A673 (cell line): ENCODE results near the gene CPSF4. TPM values are rescaled to one million over a fixed set of nuclear protein-coding genes. Genes with fewer than 3 reads are reported as not detected.

Experiments
- BruUV-seq: library from RNA; stranded (reverse); fragments of 400-500 nt; replicated peaks from 2 replicates; lab custom pipeline; 2021; lab: Mats Ljungman, UMichigan
- CTCF ChIA-PET: fragments of 300-600 bp; sonication (Branson Sonifier 250); formaldehyde crosslinking; loops from one replicate; lab custom pipeline; 2022; ENCODE audit warnings: antibody characterized with exemption; lab: Charles Lee
- POLR2A ChIA-PET: fragments of 300-600 bp; sonication (Branson Sonifier 250); formaldehyde crosslinking; loops from one replicate; lab custom pipeline; 2022; ENCODE audit warnings: antibody characterized with exemption; ENCODE audit not compliant: low non-redundant PET; lab: Charles Lee
- DNase-seq: peaks from one replicate; pipeline ENCODE4 v3.0.0-alpha.2; 2015; ENCODE audit warnings: low spot score
- H3K27ac ChIP-seq: fragments of 200-600 bp; sonication (generic); 2 replicates; pipeline ENCODE4 v1.5.1; 2016; ENCODE audit warnings: mixed run types, low read depth, mild to moderate bottlenecking, mixed read lengths, antibody characterized with exemption, low read length; ENCODE audit not compliant: poor library complexity, severe bottlenecking
- H3K27me3 ChIP-seq: fragments of 200-600 bp; sonication (generic); replicated peaks from 2 replicates; pipeline ENCODE4 v1.6.1; 2017; ENCODE audit warnings: mixed run types, low read depth, mild to moderate bottlenecking, mixed read lengths, antibody characterized with exemption, low read length; ENCODE audit not compliant: insufficient read depth, poor library complexity
- H3K36me3 ChIP-seq: fragments of 200-600 bp; sonication (generic); 2 replicates; pipeline ENCODE4 v1.6.1; 2016; ENCODE audit warnings: mixed run types, mild to moderate bottlenecking, mixed read lengths, antibody characterized with exemption, low read length; ENCODE audit not compliant: insufficient read depth, poor library complexity, severe bottlenecking
- H3K4me1 ChIP-seq: fragments of 200-600 bp; sonication (generic); 2 replicates; pipeline ENCODE4 v1.6.1; 2017; ENCODE audit warnings: mixed run types, mild to moderate bottlenecking, mixed read lengths, antibody characterized with exemption, low read length; ENCODE audit not compliant: insufficient read depth, poor library complexity, severe bottlenecking
- H3K4me3 ChIP-seq: fragments of 200-600 bp; sonication (generic); 2 replicates; pipeline ENCODE4 v1.5.1; 2016; ENCODE audit warnings: low read depth, mixed run types, mild to moderate bottlenecking, mixed read lengths, low read length; ENCODE audit not compliant: poor library complexity, severe bottlenecking
- H3K9me3 ChIP-seq: fragments of 200-600 bp; sonication (generic); 2 replicates; pipeline ENCODE4 v1.6.1; 2016; ENCODE audit warnings: mixed run types, low read depth, mild to moderate bottlenecking, mixed read lengths, antibody characterized with exemption, low read length; ENCODE audit not compliant: poor library complexity, severe bottlenecking
- CTCF ChIP-seq: fragments of 300-800, 200-600 bp; sonication (generic); conservative IDR thresholded peaks from 2 replicates; pipeline ENCODE4 v1.5.1; 2017; ENCODE audit warnings: low read depth, mild to moderate bottlenecking, antibody characterized with exemption, low read length, moderate library complexity, mixed read lengths
- EZH2 ChIP-seq: fragments of 200-600 bp; sonication (generic); IDR thresholded peaks from 2 replicates; pipeline ENCODE4 v1.6.1; 2017; ENCODE audit warnings: borderline replicate concordance, low read depth, mild to moderate bottlenecking, mixed read lengths, antibody characterized with exemption, low read length; ENCODE audit not compliant: poor library complexity, severe bottlenecking
- intact Hi-C: fragments of 100-400 bp; cut with micrococcal nuclease; formaldehyde crosslinking; loops from one replicate; pipeline ENCODE4 v1.10.0; 2022; ENCODE audit not compliant: unreplicated experiment
- total RNA-seq: library from RNA; stranded (reverse); gene quantifications from 2 replicates; pipeline ENCODE4 v1.2.3, GENCODE V29; 2021

Gene CPSF4
- total RNA-seq, 1 experiment from 2014 or later, result 75.3 TPM

GRCh38 chr7:99457050-99457649 lies 18.4 kb downstream of the CPSF4 start:
- no TSS peak for BruUV-seq
- intact Hi-C loops, result no loop called here
- peaks cover 79% of the 10 kb centered on the region for H3K36me3 ChIP-seq

GRCh38 chr7:99457650-99458493 lies 19.1 kb downstream of the CPSF4 start:
- ChIA-PET CTCF (no interaction called here), POLR2A (no interaction called here)
- no peaks in the 10 kb centered on the region for H3K27me3 ChIP-seq
- BruUV-seq, result no TSS peak
- no peaks in the 10 kb centered on the region for H3K9me3 ChIP-seq
- no peak overlapping the region for H3K4me3 ChIP-seq
- no peak for DNase-seq
- no peak overlapping the region for H3K27ac ChIP-seq
- H3K36me3 ChIP-seq, result peaks cover 74% of the 10 kb centered on the region
- intact Hi-C loops, result no loop called here
- TF ChIP-seq CTCF, result no peak
- TF ChIP-seq EZH2, result no peak
- H3K4me1 ChIP-seq, result no peaks in the 10 kb centered on the region

More at GRCh38 chr7:99457050-99457649, 18.4 kb downstream of the CPSF4 start:
- no peak for DNase-seq
- Histone ChIP-seq H3K4me1 (no peaks in the 10 kb centered on the region), H3K27me3 (no peaks in the 10 kb centered on the region), H3K4me3 (no peak overlapping the region), H3K27ac (no peak overlapping the region), H3K9me3 (no peaks in the 10 kb centered on the region)
- TF ChIP-seq EZH2, result no peak
- no peak for TF ChIP-seq CTCF
- CTCF ChIA-PET, result no interaction called here
- POLR2A ChIA-PET, result no interaction called here

GRCh38 chr7:99459087-99459486 lies 20.3 kb downstream of the CPSF4 start:
- Histone ChIP-seq H3K9me3 (no peaks in the 10 kb centered on the region), H3K27ac (no peak overlapping the region), H3K36me3 (peaks cover 70% of the 10 kb centered on the region), H3K27me3 (no peaks in the 10 kb centered on the region), H3K4me1 (no peaks in the 10 kb centered on the region), H3K4me3 (no peak overlapping the region)
- ChIA-PET POLR2A (no interaction called here), CTCF (no interaction called here)
- TF ChIP-seq CTCF, result peak; percentile 48
- TF ChIP-seq EZH2, result no peak
- BruUV-seq, result no TSS peak
- intact Hi-C loops, result no loop called here
- DNase-seq, result peak; percentile 48
